ENCODE measurements around the gene TRAF3.

Gene TRAF3

GRCh38 chr14:102777711-102778337, 575 bp downstream of the TRAF3 start:
- DNase-seq (ENCODE audit: low spot score): no peak

DNA sequence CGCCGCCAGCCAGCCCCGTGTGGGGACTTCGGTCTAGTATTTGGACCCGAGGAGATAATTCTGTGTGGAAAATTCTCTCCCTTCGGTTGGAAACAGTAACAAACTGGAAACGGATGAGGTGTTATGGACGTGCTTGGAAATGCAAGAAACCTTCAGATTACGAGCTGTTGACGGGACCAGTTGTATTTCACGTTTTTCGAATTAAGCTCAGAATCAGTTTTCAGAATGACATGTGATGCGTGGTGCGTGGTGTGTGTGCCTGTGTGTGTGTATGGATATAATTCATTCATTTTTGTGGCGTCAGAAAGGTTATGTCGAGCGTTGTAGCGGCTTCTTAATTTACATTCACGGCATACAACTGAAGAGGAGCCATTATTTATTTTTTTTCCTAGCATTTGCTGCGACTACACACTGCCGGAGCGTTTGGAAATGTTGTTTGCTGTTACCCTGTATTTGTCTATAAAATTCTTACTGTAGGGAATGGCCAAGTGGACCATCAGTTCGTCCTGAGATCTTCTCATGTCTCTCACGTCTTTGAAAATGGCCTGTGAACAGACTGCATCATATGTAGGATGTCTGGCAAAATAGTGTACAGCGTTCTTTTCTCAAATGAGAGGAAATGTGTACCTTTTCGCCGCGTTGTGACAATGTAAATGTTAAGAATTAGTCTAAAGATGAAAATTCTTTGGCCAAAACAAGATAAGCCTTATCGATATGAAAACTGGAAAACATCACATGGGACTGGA, 1.3 kb downstream of the TRAF3 start:
- DNase-seq (ENCODE audit: low spot score): no peak

- no peak for DNase-seq (ENCODE audit: low spot score)
Measured at GRCh38 chr14:102779084-102779462, 1.8 kb downstream of the TRAF3 start.

DNA sequence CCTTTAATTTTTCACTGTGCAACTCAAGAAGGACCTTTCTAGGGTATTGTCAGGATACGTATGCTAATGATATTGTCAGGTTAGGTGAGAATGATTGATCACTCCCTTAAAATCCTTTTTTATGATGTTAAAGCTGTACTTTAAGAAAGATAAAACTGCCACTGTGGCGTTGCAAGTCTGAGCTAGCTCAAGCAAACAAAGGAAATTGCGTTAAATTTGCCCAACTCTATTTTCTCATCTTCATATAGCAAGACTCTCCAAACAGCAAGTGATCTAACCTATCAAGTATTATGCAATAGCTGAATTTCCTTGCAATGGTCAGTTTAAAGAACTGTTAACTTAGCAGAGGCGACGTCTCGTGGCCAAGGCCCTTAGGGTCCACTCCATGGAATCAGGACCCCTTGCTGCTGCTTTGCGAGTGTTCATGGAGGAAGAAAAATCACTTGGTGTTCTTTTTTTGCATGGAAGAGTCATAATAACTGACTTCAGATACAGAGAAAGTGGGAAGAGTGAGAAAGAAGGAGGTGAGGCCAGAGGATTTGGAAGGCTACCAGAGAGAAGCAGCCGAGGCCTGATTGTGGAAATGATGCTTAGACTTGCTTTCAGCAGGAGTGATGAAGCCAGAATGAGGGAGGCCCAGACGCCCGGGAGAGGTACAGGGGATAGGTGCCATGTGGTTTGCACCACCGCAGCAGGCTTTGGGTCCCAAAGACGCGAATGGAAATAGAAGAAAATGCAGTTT, 2.5 kb downstream of the TRAF3 start:
- no peak for DNase-seq (ENCODE audit: low spot score)

DNA sequence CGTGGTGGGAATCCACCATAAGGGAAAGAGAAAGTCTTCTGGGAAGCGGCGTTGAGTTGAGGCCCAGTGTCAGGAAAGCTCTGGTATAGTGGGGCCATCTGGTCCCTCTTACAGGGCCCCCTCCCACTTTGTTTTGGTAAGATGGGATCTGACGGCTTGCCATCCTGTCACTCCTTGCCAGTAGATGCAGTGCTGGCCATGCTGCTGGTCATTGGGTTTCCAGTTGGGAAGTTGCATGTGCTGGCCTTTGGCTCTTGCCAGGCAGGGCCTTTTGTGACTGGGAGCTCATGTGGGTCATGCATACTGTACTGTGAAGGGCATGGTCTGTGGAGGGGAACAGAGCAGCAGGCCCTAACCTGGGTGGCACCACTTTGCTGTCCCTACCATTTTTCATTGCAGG, 3.8 kb downstream of the TRAF3 start:
- DNase-seq (ENCODE audit: low spot score): no peak

GRCh38 chr14:102782974-102783373, 5.7 kb downstream of the TRAF3 start:
- DNase-seq (ENCODE audit: low spot score): no peak

DNA sequence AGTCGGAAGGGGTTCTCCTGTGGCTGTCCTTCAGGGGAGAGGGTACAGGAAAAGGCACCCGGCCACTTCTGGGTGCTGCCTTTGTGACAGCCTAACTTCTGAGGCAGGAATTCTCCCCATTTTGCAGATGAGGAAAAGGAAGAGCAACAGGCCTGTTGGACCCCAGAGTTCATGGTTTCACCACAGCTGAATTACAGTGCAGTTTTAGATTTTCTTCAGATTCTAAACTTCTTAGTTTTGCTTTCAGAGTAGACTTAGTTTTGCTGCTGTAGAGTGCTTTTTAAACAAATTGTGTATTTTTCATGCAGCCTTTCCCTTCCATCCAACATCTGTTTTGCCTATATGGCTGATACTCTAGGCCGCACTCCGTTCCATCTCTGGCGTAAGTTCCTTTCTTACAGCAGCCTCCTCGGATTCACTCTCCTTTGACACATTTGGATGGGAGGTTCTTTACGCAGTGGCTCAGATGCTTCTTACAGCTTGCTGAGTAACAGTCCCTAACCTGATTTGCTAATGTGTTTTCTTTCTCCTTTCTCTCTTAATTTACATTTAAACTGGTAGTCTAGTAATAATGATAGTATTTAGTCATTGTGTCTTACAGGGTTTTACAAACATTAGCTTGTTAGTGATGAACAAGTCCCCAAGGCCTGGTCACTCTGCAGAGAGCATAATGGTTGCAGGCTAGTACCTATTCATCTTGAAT, 7.8 kb downstream of the TRAF3 start:
- no peak for DNase-seq (ENCODE audit: low spot score)

GRCh38 chr14:102785595-102785963, 8.3 kb downstream of the TRAF3 start:
- no peak for DNase-seq (ENCODE audit: low spot score)

DNA sequence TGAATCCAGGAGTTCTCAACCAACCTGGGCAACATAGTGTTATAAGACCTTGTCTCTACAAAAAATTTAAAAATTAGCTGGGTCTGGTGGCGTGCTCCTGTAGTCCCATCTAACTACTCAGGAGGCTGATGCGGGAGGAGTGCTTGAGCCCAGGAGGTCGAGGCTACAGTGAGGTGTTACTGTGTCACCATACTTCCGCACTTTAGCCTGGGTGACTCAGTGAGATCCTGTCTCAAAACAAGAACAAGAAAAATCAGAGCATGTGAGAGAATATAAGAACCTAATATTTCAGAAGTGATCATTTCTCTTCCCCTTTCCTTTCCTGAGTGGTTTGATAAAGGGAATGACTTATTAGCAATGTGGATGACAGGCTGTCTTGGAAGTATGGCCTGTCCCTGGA, 9.5 kb downstream of the TRAF3 start:
- no peak for DNase-seq (ENCODE audit: low spot score)

DNA sequence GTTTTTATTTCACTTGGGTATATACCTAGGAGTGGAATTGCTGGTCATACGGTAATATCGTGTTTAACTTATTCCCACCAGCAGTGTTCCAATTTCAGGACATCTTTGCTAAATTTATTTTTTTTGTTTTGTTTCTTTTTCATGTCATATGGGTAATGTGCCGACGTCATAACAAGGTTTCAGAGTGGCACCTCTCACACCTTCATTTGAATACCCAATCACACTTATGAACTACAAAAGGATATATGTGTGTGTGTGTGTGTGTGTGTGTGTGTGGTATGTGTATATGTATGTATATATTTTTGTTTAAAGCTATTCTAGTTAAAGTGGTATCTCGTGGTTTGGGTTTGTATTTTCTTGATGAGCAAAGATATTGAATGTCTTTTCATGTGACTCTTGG, 12.1 kb downstream of the TRAF3 start:
- DNase-seq (ENCODE audit: low spot score): no peak

GRCh38 chr14:102793531-102794328, 16.5 kb downstream of the TRAF3 start:
- no peak for DNase-seq (ENCODE audit: low spot score)

- no peak for DNase-seq (ENCODE audit: low spot score)
Measured at GRCh38 chr14:102795060-102795925, 18.0 kb downstream of the TRAF3 start.

DNA sequence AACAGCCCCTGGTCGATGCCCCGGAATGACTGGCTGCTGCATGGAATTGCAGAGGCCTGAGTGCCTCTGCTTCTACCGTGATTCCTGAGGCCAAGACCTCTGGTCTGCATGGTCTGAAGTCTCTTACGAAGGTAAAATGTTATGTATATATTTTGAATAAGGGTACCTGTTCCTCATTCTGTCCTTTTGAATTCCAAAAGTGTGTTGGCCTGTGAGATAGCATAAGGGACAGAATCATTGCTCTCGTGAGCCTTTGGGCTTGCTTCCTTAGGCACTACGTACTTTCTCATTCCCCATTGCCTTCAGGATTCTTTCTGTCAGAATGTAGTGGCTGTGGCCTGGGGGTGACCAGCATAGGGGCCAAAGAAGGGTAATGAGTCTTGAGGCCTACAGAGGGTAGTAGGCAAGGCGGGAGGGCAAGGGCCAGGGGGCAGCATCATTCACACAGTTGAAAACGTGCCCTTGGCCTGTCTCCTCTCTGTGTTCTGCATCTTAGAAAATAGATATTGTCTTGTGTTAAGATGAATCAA, 19.5 kb downstream of the TRAF3 start:
- no peak for DNase-seq (ENCODE audit: low spot score)

DNA sequence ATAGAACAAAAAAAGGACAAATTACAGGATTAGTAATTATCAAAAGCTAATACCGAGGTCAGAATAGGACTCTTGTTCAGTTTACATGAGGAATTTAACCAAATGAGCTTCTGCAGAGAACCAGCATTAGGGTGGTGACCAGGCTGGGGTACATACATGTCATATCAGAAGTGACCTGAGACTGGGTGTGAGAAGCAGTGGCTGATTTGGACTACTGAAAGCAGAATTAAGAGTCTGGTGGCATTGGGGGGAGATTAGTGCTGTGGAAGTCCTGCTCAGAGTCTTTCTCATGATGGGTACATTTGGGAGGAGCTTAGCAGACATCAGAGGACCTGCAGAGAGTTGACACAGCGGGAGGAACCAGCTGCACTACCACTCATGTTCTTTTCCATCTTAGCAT, 21.7 kb downstream of the TRAF3 start:
- no peak for DNase-seq (ENCODE audit: low spot score)

- DNase-seq (ENCODE audit: low spot score): no peak
Measured at GRCh38 chr14:102799684-102800562, 22.7 kb downstream of the TRAF3 start.

DNA sequence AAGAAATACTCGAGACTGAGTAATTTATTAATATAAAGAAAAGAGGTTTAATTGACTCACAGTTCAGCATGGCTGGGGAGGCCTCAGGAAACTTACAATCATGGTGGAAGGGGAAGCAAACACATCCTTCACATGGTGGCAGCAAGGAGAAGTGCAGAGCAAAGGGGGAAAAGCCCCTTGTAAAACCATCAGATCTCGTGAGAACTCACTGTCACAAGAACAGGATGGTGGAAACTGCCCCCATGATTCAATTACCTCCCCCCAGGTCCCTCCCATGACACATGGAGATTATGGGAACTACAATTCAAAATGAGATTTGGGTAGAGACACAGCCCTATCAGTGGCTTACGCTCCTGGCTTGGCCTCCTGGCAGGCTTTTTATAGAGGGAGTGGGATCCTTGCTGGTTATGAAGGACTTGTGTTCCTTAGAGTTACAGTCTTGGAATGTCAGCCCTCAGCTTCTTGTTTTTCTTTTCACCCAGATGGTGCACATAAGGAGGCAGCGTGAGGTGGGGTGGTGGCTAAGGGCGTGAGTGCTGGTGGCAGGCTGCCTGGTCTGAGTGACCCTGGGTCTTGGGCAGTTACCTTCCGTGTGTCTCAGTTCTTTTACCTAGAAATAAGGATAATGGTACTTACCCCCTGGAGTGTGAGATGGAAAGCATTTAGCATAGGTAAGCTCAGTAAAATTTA, 25.7 kb downstream of the TRAF3 start:
- DNase-seq (ENCODE audit: low spot score): no peak

GRCh38 chr14:102804858-102805257, 27.6 kb downstream of the TRAF3 start:
- no peak for DNase-seq (ENCODE audit: low spot score)

DNA sequence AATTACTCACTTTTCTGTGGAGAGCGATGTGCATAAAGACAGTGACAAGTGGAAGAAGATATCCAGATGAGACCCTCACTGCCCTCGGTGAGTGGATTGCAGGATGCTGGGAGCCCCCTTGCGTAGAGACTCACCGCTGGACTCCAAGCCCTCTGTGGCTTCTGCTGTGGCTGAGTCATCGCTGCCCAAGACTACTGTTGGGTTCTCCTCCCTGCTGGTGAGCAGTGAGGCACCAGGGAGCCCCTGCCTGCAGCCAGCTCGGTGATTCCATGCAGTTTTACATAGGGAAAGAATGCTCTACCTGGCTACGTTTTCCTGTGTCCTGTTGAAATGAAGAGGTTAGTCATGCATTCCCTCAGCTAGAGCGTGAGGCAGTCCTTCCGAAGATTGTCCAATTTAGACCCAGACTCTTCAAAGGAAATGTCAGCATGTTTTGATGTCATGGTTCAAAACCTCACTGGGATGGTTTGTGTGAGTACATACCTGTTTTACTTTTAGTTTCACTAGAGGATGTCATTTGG, 28.2 kb downstream of the TRAF3 start:
- no peak for DNase-seq (ENCODE audit: low spot score)

All from SK-N-DZ (cell line).